ENCODE measurements around the gene TMSB15A. TPM values are rescaled to one million over a fixed set of nuclear protein-coding genes. Genes with fewer than 3 reads are reported as not detected.

TMSB15A gene
- total RNA-seq (2021): not detected in 2 replicates
- Bru-seq, nascent RNA: not detected
- percentile 12 among the genes with signal in this experiment for BruChase-seq, experiment 1, labeled RNA remaining after a 2-hour chase
- not detected for BruChase-seq, experiment 2, labeled RNA remaining after a 6-hour chase
- long read RNA-seq: 0 reads

- Histone ChIP-seq H3F3A (ENCODE audit: insufficient read depth, low read depth) (no peaks in the 10 kb centered on the region), H3K4me3 (no peak within 1 kb of the TSS), H4K20me1 (ENCODE audit: insufficient read depth) (no peaks in the 10 kb centered on the region), H3K79me2 (ENCODE audit: low read depth) (no peaks in the 10 kb centered on the region), H3K4me2 (no peak within 1 kb of the TSS), H3K4me1 (replicated peaks; ENCODE audit: insufficient read depth) (no peaks in the 10 kb centered on the region), H3K9me3 (ENCODE audit: insufficient read depth, low read depth) (no peaks in the 10 kb centered on the region), H3K36me3 (ENCODE audit: low read depth) (no peaks in the 10 kb centered on the region), H2AFZ (no peak within 1 kb of the TSS), H3K9me2 (ENCODE audit: insufficient read depth) (no peaks in the 10 kb centered on the region), H3K27ac (no peak within 1 kb of the TSS), H3K27me3 (ENCODE audit: insufficient read depth, low read depth) (no peaks in the 10 kb centered on the region)
- CTCF ChIA-PET: no interaction called here
- POLR2A ChIA-PET (ENCODE audit: unreplicated experiment): interaction anchor here (0.5 kb wide), 1 partner anchor 1837 kb away, joined by 3 read pairs; no protein-coding TSS in a partner anchor
- intact Hi-C loops (cut with micrococcal nuclease; ENCODE audit: unreplicated experiment): no loop called here
- TF ChIP-seq CTCF (conservative IDR thresholded peaks at IDR 0.05): no peak
- no peak for TF ChIP-seq EZH2 (IDR thresholded peaks at IDR 0.05; ENCODE audit: low read depth)
- no TSS peak for BruUV-seq (replicated peaks)
- no peak for DNase-seq
These were observed at the start of gene TMSB15A for GRCh38 chrX:102515975-102516941. Gene TMSB15A, minus strand, starts transcription at chrX:102516739.

GRCh38 chrX:102560423-102561068 lies 44.0 kb upstream of the TMSB15A start:
- no peaks in the 10 kb centered on the region for H3K36me3 ChIP-seq (ENCODE audit: low read depth)
- no peak for TF ChIP-seq CTCF (conservative IDR thresholded peaks at IDR 0.05)
- TF ChIP-seq EZH2 (IDR thresholded peaks at IDR 0.05; ENCODE audit: low read depth): no peak
- H3K27ac ChIP-seq: no peak overlapping the region
- intact Hi-C loops (cut with micrococcal nuclease; ENCODE audit: unreplicated experiment): no loop called here
- no peak overlapping the region for H3K4me2 ChIP-seq
- no peaks in the 10 kb centered on the region for H3F3A ChIP-seq (ENCODE audit: insufficient read depth, low read depth)
- no peaks in the 10 kb centered on the region for H3K27me3 ChIP-seq (ENCODE audit: insufficient read depth, low read depth)
- no peak overlapping the region for H2AFZ ChIP-seq
- DNase-seq: no peak
- H3K4me1 ChIP-seq (replicated peaks; ENCODE audit: insufficient read depth): no peaks in the 10 kb centered on the region
- ChIA-PET POLR2A (ENCODE audit: unreplicated experiment) (no interaction called here), CTCF (no interaction called here)
- no peaks in the 10 kb centered on the region for H3K79me2 ChIP-seq (ENCODE audit: low read depth)
- H3K4me3 ChIP-seq: no peak overlapping the region
- BruUV-seq (replicated peaks): no TSS peak
- H3K9me3 ChIP-seq (ENCODE audit: insufficient read depth, low read depth): no peaks in the 10 kb centered on the region
- no peaks in the 10 kb centered on the region for H4K20me1 ChIP-seq (ENCODE audit: insufficient read depth)
- H3K9me2 ChIP-seq (ENCODE audit: insufficient read depth): no peaks in the 10 kb centered on the region

GRCh38 chrX:102558607-102559006 lies 42.1 kb upstream of the TMSB15A start:
- ChIA-PET POLR2A (ENCODE audit: unreplicated experiment) (no interaction called here), CTCF (no interaction called here)
- DNase-seq: no peak
- intact Hi-C loops (cut with micrococcal nuclease; ENCODE audit: unreplicated experiment): no loop called here
- no peak overlapping the region for H3K4me3 ChIP-seq
- BruUV-seq (replicated peaks): no TSS peak
- no peak overlapping the region for H3K4me2 ChIP-seq
- no peaks in the 10 kb centered on the region for H3K9me3 ChIP-seq (ENCODE audit: insufficient read depth, low read depth)
- H3K27me3 ChIP-seq (ENCODE audit: insufficient read depth, low read depth): 0 out of 2 replicates have a peak, but pooled peaks cover 6% of the 10 kb centered on the region
- no peak overlapping the region for H3K27ac ChIP-seq
- no peaks in the 10 kb centered on the region for H3F3A ChIP-seq (ENCODE audit: insufficient read depth, low read depth)
- H4K20me1 ChIP-seq (ENCODE audit: insufficient read depth): no peaks in the 10 kb centered on the region
- H2AFZ ChIP-seq: no peak overlapping the region
- TF ChIP-seq CTCF (conservative IDR thresholded peaks at IDR 0.05): no peak
- TF ChIP-seq EZH2 (IDR thresholded peaks at IDR 0.05; ENCODE audit: low read depth): no peak
- H3K79me2 ChIP-seq (ENCODE audit: low read depth): no peaks in the 10 kb centered on the region
- no peaks in the 10 kb centered on the region for H3K4me1 ChIP-seq (replicated peaks; ENCODE audit: insufficient read depth)
- no peaks in the 10 kb centered on the region for H3K9me2 ChIP-seq (ENCODE audit: insufficient read depth)
- no peaks in the 10 kb centered on the region for H3K36me3 ChIP-seq (ENCODE audit: low read depth)
